Naive thymus-derived CD8-positive, alpha-beta T cell (primary cell): ENCODE data around the gene GREB1. TPM values are rescaled to one million over a fixed set of nuclear protein-coding genes. Genes with fewer than 3 reads are reported as not detected.
A peak's percentile ranks its signal among the peaks of the same experiment; 100 is the strongest.

Experiments used
- ATAC-seq, 2 donors: fragments of 150-1000 bp; cut with Tn5 transposase in 1 of 2; sonication (Bioruptor Pico), chemical (Tn5 transposase) in 1 of 2; 1 replicate in 1 of 2; 2 replicates in 1 of 2; pipeline ENCODE4 v1.10.0; 2021; ENCODE audit warnings: mild to moderate bottlenecking in 2 of 2, moderate library complexity in 2 of 2
- POLR2A ChIA-PET: fragments of 350-600 bp; sonication (Branson Sonifier 250); formaldehyde crosslinking; loops from one replicate; lab custom pipeline; 2021; ENCODE audit warnings: antibody characterized with exemption; lab: Charles Lee
- DNase-seq, 10 donors: peaks; one replicate each; pipeline versions ENCODE4 v3.0.0 to v3.0.0-alpha.2; 2020 to 2022
- H3K27ac Mint-ChIP-seq, 10 donors: one replicate each; pipeline ENCODE4 v1.8.0; 2020 to 2022; ENCODE audit warnings: mild to moderate bottlenecking in 10 of 10, mixed read lengths in 10 of 10, moderate library complexity in 4 of 10, inconsistent platforms in 1 of 10
- H3K27me3 Mint-ChIP-seq, 5 donors: one replicate each; pipeline ENCODE4 v1.8.0; 2021 to 2022; ENCODE audit warnings: mixed read lengths in 5 of 5
- H3K36me3 Mint-ChIP-seq, 3 donors: one replicate each; pipeline ENCODE4 v1.8.0; 2020 to 2022; ENCODE audit warnings: mixed read lengths in 3 of 3, mild to moderate bottlenecking in 2 of 3, inconsistent platforms in 1 of 3
- H3K4me1 Mint-ChIP-seq, 4 donors: one replicate each; pipeline ENCODE4 v1.8.0; 2021 to 2022; ENCODE audit warnings: mixed read lengths in 4 of 4
- H3K4me3 Mint-ChIP-seq, 10 donors: one replicate each; pipeline ENCODE4 v1.8.0; 2020 to 2022; ENCODE audit warnings: mild to moderate bottlenecking in 10 of 10, mixed read lengths in 10 of 10, moderate library complexity in 6 of 10, inconsistent platforms in 1 of 10
- H3K9me3 Mint-ChIP-seq, 9 donors: one replicate each; pipeline ENCODE4 v1.8.0; 2020 to 2022; ENCODE audit warnings: mixed read lengths in 9 of 9, mild to moderate bottlenecking in 3 of 9, inconsistent platforms in 1 of 9, moderate library complexity in 1 of 9
- microRNA-seq: library from miRNA; unstranded; fragments of <30 nt; microRNA quantifications from one replicate; pipeline ENCODE4 v1.2.0, GENCODE V29; 2022; ENCODE audit warnings: borderline microRNAs expressed
- polyA plus RNA-seq, 3 donors: library from polyadenylated mRNA; unstranded; fragments of 300-500 nt; fragmentation: Illumina TruSeq; gene quantifications; one replicate each; pipeline ENCODE4 v1.2.3, GENCODE V29; 2021
- total RNA-seq, 8 experiments: library from RNA in 2 of 8; stranded (reverse) in 2 of 8; gene quantifications; one replicate each; pipeline ENCODE4 v1.2.3 and lab custom pipeline; 2021 to 2026

GREB1 gene
- total and polyA plus RNA-seq, 5 experiments from 2014 or later: 0.05 to 1.1 (median 0.41) TPM

GRCh38 chr2:11688222-11689069 is 154.6 kb downstream of the GREB1 start:
- DNase-seq (peak; percentile 60 to 84 (median 76)), ATAC-seq (peak; percentile 91 to 93)
- Mint-ChIP-seq H3K27ac (peak overlapping the region in 3 of 10 donors; percentile 3 to 63 (median 23)), H3K9me3 (no peaks in the 10 kb centered on the region), H3K27me3 (peaks cover 0 to 13% (median 6%) of the 10 kb centered on the region in 5 donors), H3K4me3 (peak overlapping the region; percentile 12 to 70 (median 40)), H3K36me3 (no peaks in the 10 kb centered on the region), H3K4me1 (peaks cover 9 to 16% (median 10%) of the 10 kb centered on the region in 4 donors)
- POLR2A ChIA-PET: interaction anchor here (1.3 kb wide), 1 partner anchor 91 kb away, joined by 3 read pairs; no protein-coding TSS in a partner anchor

DNA sequence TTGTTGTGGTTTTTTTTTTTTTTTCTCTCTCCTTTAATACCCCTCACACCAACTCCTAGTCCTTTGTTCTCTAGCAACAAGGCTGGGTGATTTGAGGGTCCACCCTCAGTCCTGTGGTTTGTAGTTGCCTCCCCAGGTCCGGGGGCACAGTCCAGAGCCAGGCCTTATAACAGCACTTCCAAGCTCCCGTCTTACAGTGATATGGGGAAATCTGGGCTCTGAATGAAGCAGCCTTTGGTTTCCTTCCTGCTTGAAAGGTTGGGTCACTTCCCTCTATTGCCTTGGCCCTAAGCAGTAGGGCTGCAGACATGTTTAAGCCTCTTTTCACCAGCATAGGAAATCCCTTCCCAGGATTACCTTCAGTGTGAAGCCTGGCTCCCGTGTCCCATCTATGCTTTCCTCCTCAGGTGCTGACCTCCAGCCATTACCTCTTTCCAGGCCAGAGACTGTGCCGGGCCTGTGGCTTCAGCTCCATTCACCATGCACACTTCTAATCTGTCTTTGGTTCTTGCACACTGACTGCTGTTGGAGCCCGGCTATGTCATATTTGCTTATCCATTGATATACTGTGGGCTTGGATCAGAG is 157.3 kb downstream of the GREB1 start:
- DNase-seq: no peak
- Mint-ChIP-seq H3K4me1 (peaks cover 9 to 16% (median 10%) of the 10 kb centered on the region in 4 donors), H3K27ac (no peak overlapping the region), H3K4me3 (no peak overlapping the region), H3K36me3 (no peaks in the 10 kb centered on the region), H3K9me3 (no peaks in the 10 kb centered on the region), H3K27me3 (peaks cover 0 to 7% (median 0%) of the 10 kb centered on the region in 5 donors)
- POLR2A ChIA-PET: no interaction called here
- ATAC-seq: no peak

Small RNA genes within 50 kb of the gene (microRNA-seq; reads per million reads assigned to microRNA genes)
- not detected for gene MIR4429

Other genes with a start within 250 kb of the GREB1 start
- gene ROCK2, start 189.4 kb upstream of the GREB1 start, total RNA-seq: 10 to 100 TPM; 19.3 to 23.9 TPM
- gene ROCK2, start 189.4 kb upstream of the GREB1 start, polyA plus RNA-seq: 1 to 10 TPM; 6.1 to 7.6 (median 7.1) TPM
- gene E2F6, start 67.9 kb upstream of the GREB1 start, total RNA-seq: 10 to 100 TPM; 13.4 to 14.3 TPM
- 1 to 10 TPM; 2.3 to 4.6 (median 3.2) TPM for gene E2F6, start 67.9 kb upstream of the GREB1 start, polyA plus RNA-seq
- not detected for gene NTSR2, start 136.2 kb downstream of the GREB1 start, total RNA-seq
- gene NTSR2, start 136.2 kb downstream of the GREB1 start, polyA plus RNA-seq: not detected
- gene LPIN1, start 212.6 kb downstream of the GREB1 start, total RNA-seq: 10 to 100 TPM; 76.1 to 82.4 TPM
- 10 to 100 TPM; 15.7 to 27.5 (median 19.9) TPM for gene LPIN1, start 212.6 kb downstream of the GREB1 start, polyA plus RNA-seq